ENCODE measurements around the gene PYGO1. TPM values are rescaled to one million over a fixed set of nuclear protein-coding genes. Genes with fewer than 3 reads are reported as not detected.

Gene PYGO1
- total and polyA plus RNA-seq, 2 of the 8 experiments (the other 6 are each of a cell fraction or from before 2014, with no cell fraction given) = 0.50 to 1.1 TPM

DNA sequence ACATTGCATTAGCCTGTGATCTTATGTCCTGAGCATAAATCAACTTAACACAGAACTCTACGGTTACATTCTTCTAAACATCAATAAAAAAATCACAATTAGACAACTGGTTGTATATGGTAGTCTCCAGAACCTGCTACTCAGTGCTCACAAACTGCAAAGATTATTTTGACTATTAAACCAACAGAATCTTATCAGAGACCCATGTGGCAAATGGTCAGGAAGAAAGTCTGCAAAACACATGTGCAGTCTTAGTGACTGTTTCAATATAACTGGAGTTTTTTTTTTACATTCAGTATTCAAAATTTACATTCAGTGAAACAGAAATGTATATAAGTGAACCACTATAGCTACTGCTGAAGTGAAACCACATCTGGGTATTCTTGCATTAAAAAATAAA lies 27.3 kb upstream of the PYGO1 start:
- no peaks in the 10 kb centered on the region for H3K27me3 ChIP-seq (replicated peaks in 1 of 4; ENCODE audit: control insufficient read depth in 3 of 4, extremely low read depth in 1 of 4, insufficient read depth in 3 of 4, low read length in 3 of 4)
- no peak overlapping the region for H3K9ac ChIP-seq (replicated peaks in 1 of 4; ENCODE audit: extremely low read depth in 1 of 4, low read depth in 3 of 4, low read length in 3 of 4)
- no peak for FAIRE-seq
- H2BK12ac ChIP-seq (ENCODE audit: low read depth, low read length) = no peak overlapping the region
- peaks cover 0 to 4% (median under 1%) of the 10 kb centered on the region in 4 experiments; a peak in 3 of 7 replicates for H3K4me1 ChIP-seq (replicated peaks in 1 of 4; ENCODE audit: control insufficient read depth in 3 of 4, insufficient read depth in 4 of 4, low read length in 3 of 4)
- no peak overlapping the region for H3K27ac ChIP-seq (ENCODE audit: low read depth, low read length)
- no peak overlapping the region for H3K4me3 ChIP-seq (ENCODE audit: extremely low read depth in 1 of 4, insufficient read depth in 2 of 4, low read depth in 3 of 4, low read length in 4 of 4)
- H3K4me2 ChIP-seq (ENCODE audit: insufficient read depth in 1 of 2, low read depth in 2 of 2, low read length in 2 of 2) = no peak overlapping the region
- no peak overlapping the region for H3K4ac ChIP-seq (replicated peaks; ENCODE audit: insufficient read length, low read depth, low read length)
- 93% methylated on average over 1 of the region's 1 CpG; no CpG with 5 or more reads in 1 of the 2 experiments for WGBS, 2 experiments (ENCODE audit: extremely low coverage in 1 of 2, insufficient coverage in 1 of 2, insufficient read length in 1 of 2, insufficient replicate concordance in 2 of 2, low coverage in 1 of 2, low lambda C conversion rate in 2 of 2, missing lambda C conversion rate in 1 of 2)
- ChIA-PET POLR2A (ENCODE audit: partially characterized antibody) (no interaction called here), CTCF (ENCODE audit: partially characterized antibody) (interaction anchor here (1.2 to 1.3 kb wide), 2 partner anchors 10 to 210 kb away, joined by 3 to 4 read pairs; no protein-coding TSS in a partner anchor)
- no peak overlapping the region for H3K56ac ChIP-seq (replicated peaks; ENCODE audit: insufficient read length, low read depth, low read length)
- H4K8ac ChIP-seq (ENCODE audit: extremely low read depth, insufficient read depth, low read length) = no peak overlapping the region
- H4K5ac ChIP-seq (ENCODE audit: insufficient read length, low read depth, low read length) = no peak overlapping the region
- no peak overlapping the region for H2AFZ ChIP-seq (ENCODE audit: low read length)
- H2BK5ac ChIP-seq (ENCODE audit: low read depth, low read length) = no peak overlapping the region
- H2AK5ac ChIP-seq (ENCODE audit: low read depth, low read length) = no peak overlapping the region
- no peaks in the 10 kb centered on the region for H3K9me3 ChIP-seq (ENCODE audit: insufficient read depth in 2 of 2, low read depth in 1 of 2, low read length in 1 of 2)
- H3K23ac ChIP-seq (ENCODE audit: insufficient read length) = no peak overlapping the region
- no peak overlapping the region for H3K18ac ChIP-seq (ENCODE audit: extremely low read depth, low read length)
- H4K91ac ChIP-seq (replicated peaks; ENCODE audit: insufficient read length, low read length) = no peak overlapping the region
- no peak overlapping the region for H2BK20ac ChIP-seq (ENCODE audit: low read length)
- no peaks in the 10 kb centered on the region for H4K20me1 ChIP-seq (replicated peaks in 1 of 2; ENCODE audit: control insufficient read depth in 1 of 2, insufficient read depth in 2 of 2, low read length in 2 of 2)
- H3K23me2 ChIP-seq (ENCODE audit: low read depth, low read length) = no peaks in the 10 kb centered on the region
- no peaks in the 10 kb centered on the region for H3K79me1 ChIP-seq (ENCODE audit: low read depth, low read length)
- H3K14ac ChIP-seq (ENCODE audit: insufficient read length) = no peak overlapping the region
- no peak for DNase-seq (ENCODE audit: low read depth in 1 of 2, low spot score in 2 of 2)
- H2BK15ac ChIP-seq (ENCODE audit: low read length) = no peak overlapping the region
- H3K79me2 ChIP-seq (ENCODE audit: control insufficient read depth in 1 of 2, insufficient read depth in 2 of 2, low read length in 2 of 2) = no peaks in the 10 kb centered on the region
- no peaks in the 10 kb centered on the region for H3K36me3 ChIP-seq (ENCODE audit: control insufficient read depth in 2 of 4, insufficient read depth in 4 of 4, low read length in 3 of 4)
- H2BK120ac ChIP-seq (replicated peaks; ENCODE audit: low read depth, low read length) = no peak overlapping the region
- no peak for TF ChIP-seq JUND (IDR thresholded peaks at IDR 0.05; ENCODE audit: low read length)
- TF ChIP-seq MAX (IDR thresholded peaks at IDR 0.05) = no peak
- no peak for TF ChIP-seq SP1 (IDR thresholded peaks at IDR 0.05; ENCODE audit: low read depth, low read length)
- no peak for TF ChIP-seq SUZ12 (IDR thresholded peaks at IDR 0.05; ENCODE audit: low read length)
- no peak for TF ChIP-seq RNF2 (IDR thresholded peaks at IDR 0.05; ENCODE audit: borderline replicate concordance, low read depth, low read length, missing control alignments, poor library complexity, severe bottlenecking)
- no peak for TF ChIP-seq EZH2 (IDR thresholded peaks at IDR 0.05; ENCODE audit: low read depth, low read length, severe bottlenecking)
- no peak for TF ChIP-seq BCL11A (IDR thresholded peaks at IDR 0.05; ENCODE audit: low read depth in 2 of 2, low read length in 2 of 2)
- TF ChIP-seq CREB1 (IDR thresholded peaks at IDR 0.05) = no peak
- TF ChIP-seq KDM1A (IDR thresholded peaks at IDR 0.05; ENCODE audit: borderline replicate concordance, low read length) = no peak
- no peak for TF ChIP-seq SIRT6 (IDR thresholded peaks at IDR 0.05; ENCODE audit: low read length)
- TF ChIP-seq, protein P1, sequence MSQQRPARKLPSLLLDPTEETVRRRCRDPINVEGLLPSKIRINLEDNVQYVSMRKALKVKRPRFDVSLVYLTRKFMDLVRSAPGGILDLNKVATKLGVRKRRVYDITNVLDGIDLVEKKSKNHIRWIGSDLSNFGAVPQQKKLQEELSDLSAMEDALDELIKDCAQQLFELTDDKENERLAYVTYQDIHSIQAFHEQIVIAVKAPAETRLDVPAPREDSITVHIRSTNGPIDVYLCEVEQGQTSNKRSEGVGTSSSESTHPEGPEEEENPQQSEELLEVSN (IDR thresholded peaks at IDR 0.05) = no peak
- no peak for TF ChIP-seq SAP30 (IDR thresholded peaks at IDR 0.05; ENCODE audit: insufficient read depth, insufficient replicate concordance, low read length)
- no peak for TF ChIP-seq CEBPB (IDR thresholded peaks at IDR 0.05; ENCODE audit: low read depth, low read length)
- TF ChIP-seq NANOG (IDR thresholded peaks at IDR 0.05; ENCODE audit: insufficient read depth, low read depth, low read length, poor library complexity, severe bottlenecking) = no peak
